Stimulated activated CD8-positive, alpha-beta memory T cell treated with anti-CD3 and anti-CD28 coated beads, Interleukin-4, amount 100 ng/mL, for 1 hour (primary cell): Measurements from ENCODE around the gene ZFYVE9.
"Not testable (repeated sequence)": the region's sequence is repeated elsewhere in the genome, so short reads cannot be mapped to it uniquely, and the experiment has no call there.

Source experiments
- DNase-seq, 2 donors: peaks; one replicate each; pipeline ENCODE4 v3.0.0-alpha.2; 2020; ENCODE audit warnings: low read depth in 2 of 2, low spot score in 1 of 2

The ZFYVE9 gene, protein sequence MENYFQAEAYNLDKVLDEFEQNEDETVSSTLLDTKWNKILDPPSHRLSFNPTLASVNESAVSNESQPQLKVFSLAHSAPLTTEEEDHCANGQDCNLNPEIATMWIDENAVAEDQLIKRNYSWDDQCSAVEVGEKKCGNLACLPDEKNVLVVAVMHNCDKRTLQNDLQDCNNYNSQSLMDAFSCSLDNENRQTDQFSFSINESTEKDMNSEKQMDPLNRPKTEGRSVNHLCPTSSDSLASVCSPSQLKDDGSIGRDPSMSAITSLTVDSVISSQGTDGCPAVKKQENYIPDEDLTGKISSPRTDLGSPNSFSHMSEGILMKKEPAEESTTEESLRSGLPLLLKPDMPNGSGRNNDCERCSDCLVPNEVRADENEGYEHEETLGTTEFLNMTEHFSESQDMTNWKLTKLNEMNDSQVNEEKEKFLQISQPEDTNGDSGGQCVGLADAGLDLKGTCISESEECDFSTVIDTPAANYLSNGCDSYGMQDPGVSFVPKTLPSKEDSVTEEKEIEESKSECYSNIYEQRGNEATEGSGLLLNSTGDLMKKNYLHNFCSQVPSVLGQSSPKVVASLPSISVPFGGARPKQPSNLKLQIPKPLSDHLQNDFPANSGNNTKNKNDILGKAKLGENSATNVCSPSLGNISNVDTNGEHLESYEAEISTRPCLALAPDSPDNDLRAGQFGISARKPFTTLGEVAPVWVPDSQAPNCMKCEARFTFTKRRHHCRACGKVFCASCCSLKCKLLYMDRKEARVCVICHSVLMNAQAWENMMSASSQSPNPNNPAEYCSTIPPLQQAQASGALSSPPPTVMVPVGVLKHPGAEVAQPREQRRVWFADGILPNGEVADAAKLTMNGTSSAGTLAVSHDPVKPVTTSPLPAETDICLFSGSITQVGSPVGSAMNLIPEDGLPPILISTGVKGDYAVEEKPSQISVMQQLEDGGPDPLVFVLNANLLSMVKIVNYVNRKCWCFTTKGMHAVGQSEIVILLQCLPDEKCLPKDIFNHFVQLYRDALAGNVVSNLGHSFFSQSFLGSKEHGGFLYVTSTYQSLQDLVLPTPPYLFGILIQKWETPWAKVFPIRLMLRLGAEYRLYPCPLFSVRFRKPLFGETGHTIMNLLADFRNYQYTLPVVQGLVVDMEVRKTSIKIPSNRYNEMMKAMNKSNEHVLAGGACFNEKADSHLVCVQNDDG (N-terminal part only)

DNA sequence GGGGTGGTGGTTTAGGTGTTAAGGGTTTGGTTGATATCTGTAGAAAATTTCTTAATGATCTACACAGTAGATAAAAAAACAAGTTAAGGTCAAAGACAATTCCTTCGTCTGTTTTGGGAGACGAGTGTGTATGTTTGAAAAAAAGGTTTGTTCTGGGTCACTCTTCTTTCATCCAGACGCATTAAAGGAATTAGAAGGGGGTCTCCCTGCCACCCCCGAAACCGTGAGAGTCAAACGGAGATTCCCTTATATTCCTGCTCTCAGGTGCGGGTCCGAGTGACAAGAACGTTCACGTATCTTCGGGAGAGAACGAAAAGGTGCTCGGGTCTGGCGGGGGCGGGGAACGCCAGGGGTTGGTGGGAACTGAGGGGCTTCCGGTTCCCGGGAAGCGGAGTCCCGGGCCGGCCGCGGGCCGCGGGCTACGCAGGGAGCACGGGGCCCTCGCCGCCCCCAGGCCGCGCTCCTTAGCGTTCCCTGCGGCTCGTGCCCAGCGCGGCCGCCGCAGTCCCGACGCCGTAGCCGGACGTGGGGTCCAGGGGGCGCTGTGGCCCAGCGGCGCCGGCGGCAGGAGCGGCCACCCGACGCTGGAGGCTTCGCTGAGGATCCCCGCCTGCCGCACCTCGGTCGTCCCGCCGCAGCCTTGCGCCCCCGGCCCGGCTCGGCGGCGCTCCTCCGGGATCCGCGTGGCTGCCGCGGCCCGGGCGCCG, at the start of gene ZFYVE9:
Gene ZFYVE9 (plus strand): TSS at position 577 of the 707 bp plus-strand sequence. CDS start 91,118 bp downstream, outside the sequence.
- peak in 1 of 2 donors; percentile 51 for DNase-seq

- not testable (repeated sequence) for DNase-seq
Measured at GRCh38 chr1:52094300-52094699, 47.6 kb upstream of the ZFYVE9 start.

GRCh38 chr1:52096216-52096615, 45.7 kb upstream of the ZFYVE9 start:
- DNase-seq, result no peak

DNA sequence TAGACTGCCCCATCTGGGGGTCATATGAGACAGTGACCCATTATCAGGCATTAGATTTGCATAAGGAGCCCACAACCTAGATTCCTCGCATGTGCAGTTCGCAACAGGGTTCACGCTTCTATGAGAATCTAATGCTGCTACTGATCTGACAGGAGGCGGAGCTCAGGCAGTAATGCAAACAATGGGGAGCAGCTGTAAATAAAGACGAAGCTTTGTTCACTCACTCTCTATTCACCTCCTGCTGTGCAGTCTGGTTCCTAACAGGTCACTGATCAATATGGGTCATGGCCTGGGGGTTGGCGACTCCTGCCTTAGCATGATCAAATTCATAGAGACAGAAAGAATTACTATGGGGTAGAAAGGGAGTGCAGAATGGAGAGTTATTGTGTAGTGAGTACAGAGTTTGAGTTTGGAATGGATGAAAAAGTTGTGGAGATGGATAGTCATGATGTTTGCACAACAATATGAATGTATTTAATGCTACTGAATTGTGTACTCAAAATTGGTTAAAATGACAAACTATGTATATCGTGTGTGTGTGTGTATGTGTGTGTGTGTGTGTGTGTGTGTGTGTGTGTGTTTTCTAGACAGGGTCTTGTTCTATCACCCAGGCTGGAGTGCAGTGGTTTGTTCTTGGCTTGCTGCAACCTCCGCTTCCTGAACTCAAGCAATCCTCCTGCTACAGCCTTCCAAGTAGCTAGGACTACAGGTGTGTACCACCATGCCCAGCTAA, 43.6 kb upstream of the ZFYVE9 start:
- no peak for DNase-seq

- DNase-seq, result no peak
Measured at GRCh38 chr1:52102336-52103013, 39.4 kb upstream of the ZFYVE9 start.

GRCh38 chr1:52111492-52111891, 30.4 kb upstream of the ZFYVE9 start:
- no peak for DNase-seq

GRCh38 chr1:52112489-52112888, 29.4 kb upstream of the ZFYVE9 start:
- DNase-seq, result no peak

DNA sequence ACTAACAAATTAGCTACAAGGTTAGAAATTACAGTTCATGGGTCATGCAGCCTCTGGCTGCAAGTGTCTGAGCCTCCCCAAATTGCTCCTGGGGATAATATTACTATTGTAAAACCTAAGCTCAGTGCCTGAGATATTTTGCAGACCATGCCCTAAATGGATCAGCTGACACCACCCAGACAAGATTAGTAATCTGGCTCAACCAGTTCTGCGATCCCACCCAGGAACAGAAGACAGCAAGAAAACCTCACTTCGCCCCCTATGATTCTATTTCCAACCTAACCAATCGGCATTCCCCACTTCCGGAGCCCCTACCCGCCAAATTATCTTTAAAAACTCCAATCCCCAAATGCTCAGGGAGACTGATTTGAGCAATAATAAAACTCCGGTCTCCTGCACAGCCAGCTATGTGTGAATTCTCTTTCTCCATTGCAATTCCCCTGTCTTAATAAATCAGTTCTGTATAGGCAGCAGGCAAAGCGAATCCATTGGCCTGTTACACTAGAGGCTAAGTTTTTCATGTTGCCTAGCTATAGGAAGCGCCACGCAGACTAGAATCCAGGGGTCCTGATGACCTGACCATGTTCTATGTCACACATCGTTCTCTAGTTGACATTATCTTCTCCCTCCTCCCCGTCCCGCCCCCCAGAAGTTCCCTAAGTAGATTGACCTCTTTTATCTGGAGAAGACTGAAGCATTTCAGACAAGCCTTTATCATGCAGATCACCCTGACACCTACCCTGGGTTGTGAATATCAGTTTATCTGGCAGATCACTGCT, 22.4 kb upstream of the ZFYVE9 start:
- DNase-seq, result no peak

DNA sequence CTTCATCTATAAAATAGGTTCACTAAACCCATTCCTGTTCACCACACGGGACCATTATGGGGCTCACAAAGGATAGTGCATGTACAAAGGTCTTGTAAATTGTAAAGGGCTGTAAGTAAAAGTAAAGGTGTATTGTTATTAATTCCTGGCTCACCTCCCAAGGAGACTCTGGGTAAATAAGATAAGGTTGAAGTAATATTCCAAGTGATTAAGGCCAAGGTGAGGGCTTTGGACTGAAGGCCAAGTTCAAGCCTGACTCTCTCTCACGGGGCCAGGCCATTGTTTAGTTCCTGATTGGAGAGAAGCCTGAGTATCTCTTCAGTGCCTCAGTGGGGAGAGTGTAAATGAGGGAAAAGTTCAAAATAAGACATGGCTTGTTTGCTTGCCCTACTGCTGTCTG, 19.5 kb upstream of the ZFYVE9 start:
- DNase-seq, result no peak

- DNase-seq, result no peak
Measured at GRCh38 chr1:52123622-52124021, 18.3 kb upstream of the ZFYVE9 start.

DNA sequence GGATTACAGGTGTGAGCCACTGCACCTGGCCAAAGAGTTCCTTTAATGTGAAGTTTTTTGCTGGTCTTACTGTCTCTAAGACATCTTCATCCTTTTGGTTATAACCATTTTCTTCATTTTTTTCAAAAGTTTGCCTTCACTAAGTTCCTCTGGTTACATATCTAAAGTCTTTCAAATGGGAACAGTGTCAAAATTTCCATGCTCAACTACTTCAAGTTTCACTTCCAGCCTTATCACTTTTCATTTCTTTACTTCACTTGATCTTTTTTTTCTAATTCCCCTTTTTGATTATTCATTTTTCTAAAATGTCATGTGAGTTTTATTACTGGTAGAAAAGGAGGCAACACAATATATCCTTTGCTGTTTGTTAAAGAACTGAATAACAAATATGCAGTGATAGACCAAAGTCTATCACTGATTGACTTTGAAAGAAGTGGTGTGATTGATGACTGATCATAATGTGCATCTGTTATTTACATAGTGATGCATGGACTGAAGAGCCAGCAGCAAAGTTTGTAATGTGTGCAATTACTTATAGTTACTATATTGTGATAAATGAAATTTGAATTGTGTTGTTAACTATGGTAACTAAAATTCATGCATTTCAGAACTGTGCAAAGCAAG, 16.0 kb upstream of the ZFYVE9 start:
- DNase-seq, result no peak

- no peak for DNase-seq
Measured at GRCh38 chr1:52127181-52128180, 14.4 kb upstream of the ZFYVE9 start.

- DNase-seq, result no peak
Measured at GRCh38 chr1:52139817-52140540, 1.9 kb upstream of the ZFYVE9 start.

DNA sequence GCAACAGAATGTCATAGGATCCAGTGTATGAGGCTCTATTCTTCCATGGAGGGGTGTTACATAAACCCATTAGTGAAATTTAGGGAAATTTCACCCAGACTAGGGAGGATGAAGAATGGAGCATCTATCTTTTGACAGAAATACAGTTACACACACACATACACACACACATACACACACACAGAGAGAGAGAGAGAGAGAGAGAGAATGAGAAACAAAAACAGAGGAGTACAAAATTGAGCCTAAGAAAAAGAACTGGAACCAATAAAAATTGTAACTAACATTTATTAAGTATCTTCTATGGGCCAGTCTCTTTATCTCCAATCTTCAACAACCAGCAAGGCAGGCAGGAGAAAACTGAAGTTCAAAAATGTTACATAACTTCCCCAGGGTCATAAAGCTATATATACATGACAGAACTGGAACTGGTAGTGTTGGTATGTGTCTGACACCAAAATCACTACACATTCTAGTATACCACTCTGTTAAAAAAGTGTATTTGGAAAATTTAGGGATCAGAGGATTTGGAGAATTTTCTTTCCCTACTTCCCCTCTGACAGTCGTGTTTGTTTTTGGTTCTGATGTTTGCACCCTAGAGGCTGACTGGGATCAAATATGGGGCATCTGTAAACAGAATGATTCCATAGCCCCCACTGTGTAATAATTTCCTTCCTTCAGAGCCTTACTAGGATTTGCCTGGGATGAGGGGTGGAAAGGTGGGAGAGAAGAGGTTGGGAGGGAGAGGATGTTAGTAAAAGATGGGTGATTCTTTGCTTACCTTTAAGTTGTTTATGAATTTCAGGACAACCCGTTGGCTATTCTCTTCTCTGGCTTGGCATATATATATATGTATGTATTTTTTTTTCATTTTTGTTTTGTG, 1.0 kb upstream of the ZFYVE9 start:
- no peak for DNase-seq
